Fibroblast of skin of right quadriceps (primary cell): ENCODE measurements around the gene UQCC5.

ENCODE experiments used
- DNase-seq: peaks from one replicate; pipeline ENCODE4 v3.0.0-alpha.2; 2013

The UQCC5 gene

GRCh38 chr3:52574056-52574965, 37.9 kb downstream of the UQCC5 start:
- no peak for DNase-seq
